ENCODE measurements around the gene TREX2.

The TREX2 gene

DNA sequence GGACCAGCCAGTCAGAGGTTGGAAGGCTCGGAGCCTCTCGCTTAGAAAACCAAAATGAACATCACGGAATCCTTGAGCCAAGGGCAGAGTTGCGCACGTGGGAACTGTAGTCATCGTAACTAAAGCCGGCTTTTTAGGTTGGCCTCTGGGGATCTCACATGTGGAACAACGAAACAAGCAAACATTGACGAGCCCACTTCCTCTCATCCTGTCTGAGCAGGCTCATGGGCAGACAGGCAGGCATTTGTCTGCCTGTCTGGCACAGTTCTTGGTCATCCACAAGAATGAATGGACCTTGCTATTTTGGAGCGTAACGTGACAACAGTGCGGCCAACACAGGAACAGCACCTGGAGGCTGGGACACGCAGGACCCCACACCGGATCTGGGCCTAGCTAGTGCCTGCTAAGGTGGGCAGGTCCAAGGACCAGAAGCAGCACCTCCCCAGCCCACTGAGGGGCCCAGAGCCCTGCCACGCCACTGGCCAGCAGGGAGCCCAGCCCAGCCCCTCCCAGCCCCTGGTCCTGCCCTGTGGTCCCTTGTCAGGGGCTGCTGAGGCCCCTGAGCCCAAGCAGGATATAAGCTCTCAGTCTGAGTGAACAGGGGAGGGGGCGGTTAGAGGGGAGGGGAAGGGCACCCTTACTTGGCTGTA is 9.2 kb upstream of the TREX2 start:
- DNase-seq: no peak

DNA sequence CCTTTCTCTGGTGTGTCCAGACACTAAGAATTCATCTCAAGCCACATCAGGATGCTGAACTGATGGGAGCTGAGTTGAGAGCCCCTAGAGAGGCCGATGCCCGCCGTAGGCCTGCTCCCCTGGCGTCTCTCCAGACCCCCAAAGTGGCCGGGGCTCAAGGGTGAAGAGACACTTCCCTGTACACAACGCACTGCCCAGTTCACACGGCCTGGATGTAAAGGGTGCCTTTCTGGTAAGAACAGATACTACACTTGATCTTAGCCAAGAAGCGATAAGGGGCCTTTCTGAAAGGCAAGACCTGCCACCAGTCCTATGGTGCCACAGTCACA is 5.1 kb upstream of the TREX2 start:
- DNase-seq: no peak

DNA sequence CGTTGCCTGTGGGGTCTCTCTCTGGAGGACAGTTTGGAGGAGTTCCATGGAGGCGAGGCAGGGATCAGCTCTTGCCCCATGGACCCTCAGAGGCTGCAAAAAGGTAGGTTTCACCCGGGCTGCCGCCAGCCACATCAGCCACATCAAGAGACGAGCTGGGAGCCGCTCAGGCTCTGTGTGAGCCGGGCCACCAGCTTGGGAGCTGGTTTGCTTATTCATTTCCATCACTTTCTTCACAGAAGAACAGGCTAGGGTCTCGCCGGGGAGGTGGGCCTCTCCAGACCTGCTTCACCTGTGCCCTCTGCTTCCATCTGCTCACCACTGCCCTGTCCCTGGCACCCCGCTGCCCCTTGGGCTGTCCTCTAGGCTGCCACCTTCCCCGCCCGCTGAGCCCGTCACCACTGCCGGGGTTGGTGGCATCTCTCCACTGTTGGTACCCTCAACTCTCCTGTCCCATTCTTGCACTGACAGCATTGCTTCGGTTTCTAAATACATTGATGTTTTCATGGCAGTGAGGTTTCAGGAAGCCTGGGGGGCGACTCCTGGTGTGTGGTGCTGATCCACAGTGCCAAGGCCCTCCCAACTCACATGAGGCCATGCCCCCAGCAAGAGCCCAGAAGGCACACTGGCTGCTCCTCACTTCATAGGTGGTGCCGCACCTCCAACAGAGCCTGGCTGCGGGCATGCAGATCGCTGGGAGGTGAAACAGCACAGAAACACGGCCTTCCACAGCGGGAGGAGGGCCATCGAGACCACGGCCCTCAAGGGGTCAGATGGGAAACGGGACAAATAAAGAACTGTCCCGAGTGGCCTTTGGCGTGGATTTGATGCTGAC is 4.5 kb upstream of the TREX2 start:
- no peak for DNase-seq

DNA sequence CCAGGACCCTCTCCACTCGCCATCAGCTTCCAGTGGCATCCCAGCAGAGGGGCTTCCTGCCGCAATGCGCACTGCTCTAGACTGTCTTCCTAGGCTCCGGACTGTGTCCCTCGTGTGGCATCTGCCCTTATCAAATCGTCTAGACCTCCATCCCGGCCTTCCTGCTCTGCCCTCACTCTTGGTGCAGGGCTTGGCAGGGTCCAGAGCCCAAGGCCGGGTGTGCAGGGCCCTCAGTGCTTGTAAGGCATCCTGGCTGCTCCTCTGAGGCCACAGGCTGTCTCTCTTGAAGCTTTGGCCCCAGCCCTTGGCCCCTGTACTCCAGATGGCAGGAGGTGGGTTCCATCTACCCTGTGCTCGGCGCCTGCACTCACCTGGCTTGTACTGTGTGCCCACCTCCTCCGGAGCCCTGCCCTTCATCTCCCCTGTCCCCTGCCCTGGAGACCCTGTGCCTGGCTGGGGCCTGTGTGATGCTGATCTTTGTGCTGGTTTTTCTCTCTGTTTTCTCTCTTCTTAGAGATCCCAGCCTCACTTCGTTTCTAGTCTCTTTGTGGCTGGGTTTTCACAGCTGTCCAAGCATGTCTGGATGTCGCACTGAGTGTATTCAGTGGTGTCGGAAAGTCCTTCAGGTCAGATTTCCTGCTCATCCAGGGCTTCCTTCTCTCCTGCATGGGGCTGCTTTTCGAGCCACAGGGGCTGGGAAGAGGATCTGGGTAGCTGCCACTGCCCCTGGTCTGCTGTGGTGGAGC is 3.7 kb upstream of the TREX2 start:
- no peak for DNase-seq

DNA sequence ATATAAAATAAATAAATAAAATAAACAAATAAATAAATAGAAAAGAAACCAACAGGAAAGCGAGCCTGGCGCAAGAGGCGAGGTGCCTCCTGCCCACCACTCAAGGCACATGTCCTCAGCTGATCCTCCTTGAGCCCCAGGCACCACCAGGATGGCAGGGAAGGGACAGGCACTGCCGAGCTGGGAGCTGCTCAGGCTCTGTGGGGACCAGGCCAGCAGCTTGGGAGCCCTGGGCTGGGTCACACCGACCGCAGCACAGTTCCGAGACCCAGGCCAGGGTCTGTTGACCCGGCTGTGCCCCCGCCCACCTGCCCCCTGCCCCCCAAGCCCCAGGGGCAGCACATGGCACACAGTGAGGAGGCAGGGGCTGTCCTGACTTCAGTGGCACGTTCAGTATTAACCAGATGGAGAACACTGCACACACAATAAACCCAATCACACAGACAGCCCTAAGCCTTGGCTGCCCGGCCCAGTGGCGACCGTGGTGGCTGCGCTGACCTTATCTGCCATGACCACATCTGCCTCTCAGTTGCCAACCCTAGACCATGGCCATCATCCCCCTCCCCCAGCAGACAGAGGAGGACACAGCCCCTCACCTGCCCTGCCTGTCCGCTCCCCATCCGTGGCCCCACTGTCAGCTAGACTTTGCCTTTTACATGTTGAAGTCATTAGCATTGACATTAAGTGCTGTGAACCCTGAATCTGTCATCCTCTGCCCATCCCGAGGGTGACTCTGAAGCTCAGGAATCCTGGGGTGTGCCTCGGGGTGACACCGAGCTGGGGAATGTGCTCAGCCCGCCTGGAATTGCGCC is 2.9 kb upstream of the TREX2 start:
- DNase-seq: no peak

DNA sequence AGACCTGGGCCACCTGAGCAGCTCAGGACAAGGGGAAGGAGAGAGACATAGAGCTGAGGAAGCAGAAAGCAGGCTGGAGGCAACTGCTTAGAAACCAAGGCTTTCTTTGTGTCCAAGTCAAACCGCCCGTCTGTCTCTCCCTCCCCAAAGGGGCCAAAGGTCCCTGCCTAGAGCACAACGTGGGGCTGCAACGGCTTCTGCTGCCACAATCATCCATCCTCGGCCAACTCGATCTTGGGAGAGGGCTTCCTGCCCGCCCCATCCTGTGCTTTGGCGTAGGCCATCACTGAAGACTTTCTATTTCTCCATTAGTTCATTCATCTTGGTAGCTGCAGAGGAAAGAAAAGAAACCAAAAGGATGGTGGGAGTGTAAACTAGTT is 1.7 kb upstream of the TREX2 start:
- no peak for DNase-seq

DNA sequence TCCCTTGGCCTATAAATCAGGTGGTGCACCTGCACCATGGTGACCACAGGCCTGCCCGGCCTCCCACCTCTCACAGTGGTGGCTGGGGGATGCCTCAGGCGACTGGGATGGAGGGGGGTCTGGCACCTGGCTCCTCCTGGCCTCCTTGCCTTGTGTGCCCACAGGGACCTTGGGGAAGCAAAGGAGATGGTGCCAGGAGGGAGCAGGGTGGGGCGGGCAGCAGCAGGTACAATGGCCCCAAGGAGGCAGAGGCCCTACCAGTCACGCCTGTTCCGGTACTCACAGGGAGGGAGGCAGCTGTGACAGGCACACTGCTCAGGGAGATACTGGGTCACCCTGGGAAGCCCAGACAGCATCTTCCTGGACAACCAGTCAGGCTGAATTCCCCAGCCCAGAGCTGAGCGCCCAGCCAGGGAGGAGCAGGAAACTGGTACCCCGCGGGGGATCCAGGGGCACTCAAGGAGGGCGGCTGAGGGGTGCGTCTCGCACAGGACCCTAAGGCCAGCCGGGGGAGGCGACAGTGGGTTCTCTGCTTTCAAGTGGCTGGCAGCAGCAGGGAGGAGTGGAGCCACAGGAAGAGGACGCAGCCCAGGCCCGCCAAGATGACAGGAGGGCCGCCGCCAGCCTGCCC is 1.2 kb upstream of the TREX2 start:
- DNase-seq: no peak

DNA sequence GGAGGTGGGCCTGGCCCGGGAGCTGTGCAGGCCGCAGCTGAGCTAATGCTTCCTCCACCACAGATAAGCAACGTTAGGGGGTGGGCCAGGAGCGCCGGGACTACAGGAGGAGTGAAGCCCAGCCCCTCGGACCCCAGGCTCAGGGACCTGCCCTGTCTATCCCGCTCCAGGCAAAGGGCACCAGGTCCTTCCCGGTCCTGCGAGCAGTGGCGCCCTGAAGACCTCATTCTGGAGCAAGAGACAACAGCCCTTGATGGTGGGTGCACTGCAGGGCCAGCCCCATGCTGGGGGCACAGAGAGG is 730 bp upstream of the TREX2 start:
- DNase-seq: no peak

DNA sequence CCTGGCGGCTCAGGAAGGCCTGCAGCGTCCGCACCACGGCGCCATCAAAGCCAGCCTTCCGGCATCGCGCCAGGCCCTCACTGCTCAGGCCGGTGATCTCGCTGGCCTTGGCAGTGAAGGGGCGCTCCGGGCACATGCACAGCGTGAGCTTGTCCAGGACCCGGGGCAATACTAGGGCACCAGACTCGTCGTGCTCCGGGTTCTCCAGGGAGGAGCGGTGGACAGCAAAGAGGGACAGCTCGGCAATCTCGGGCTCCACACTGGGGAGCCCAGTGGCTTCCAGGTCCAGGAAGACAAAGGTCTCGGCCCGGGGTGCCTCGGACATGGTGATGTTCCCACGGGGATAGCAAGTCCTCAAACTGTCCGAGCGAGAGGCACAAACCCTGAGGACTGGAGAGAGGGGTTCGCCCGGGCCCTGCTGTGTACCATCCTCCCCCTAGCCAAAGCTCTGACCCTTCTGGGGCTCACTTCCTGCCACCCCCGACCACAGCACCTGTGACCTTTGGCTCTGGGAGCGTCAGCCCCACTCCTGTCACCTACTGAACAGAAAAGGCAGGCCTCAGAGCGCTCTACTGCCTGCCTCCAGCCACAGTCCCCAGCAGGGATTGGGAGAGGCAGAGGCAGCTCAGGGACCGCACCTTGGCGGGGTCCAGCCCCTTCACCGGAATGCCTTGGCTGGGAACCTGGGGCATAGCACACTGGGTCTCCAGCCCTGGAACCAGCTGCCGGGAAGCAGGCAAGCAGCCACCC is 575 bp downstream of the TREX2 start:
- no peak for DNase-seq

DNA sequence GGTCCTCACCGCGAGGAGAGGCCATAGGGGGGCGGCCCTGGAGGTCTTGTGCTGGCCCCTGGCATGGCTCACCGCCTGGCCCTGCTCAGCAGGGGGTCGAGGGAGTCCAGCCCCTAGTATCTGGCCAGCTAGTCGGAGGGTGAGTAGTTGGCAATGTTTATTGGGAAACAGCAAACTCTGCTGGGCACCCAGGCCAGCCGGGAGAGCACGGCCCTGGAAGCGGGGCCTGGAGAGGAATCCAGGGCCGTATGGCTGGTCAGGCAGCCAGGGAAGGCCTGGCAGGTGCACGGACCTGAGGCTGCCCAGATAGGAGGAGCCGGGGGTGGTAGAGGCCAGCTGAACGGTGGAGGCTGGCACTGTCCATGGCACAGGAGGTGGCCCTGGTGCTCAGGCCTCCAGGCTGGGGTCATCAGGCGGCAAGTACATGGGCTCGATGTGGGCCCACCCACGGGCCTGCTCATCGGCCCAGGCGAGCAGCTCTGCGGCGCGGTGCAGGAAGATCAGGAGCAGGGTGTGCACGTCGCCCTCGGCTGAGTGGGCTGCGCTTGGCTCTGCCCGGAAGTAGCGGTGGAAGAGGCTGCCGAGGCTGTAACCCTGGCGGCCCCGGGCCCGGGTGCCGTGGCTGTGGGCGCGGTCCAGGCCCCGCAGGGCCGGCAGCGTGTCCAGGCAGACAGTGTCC is 1.4 kb downstream of the TREX2 start:
- DNase-seq: no peak

DNA sequence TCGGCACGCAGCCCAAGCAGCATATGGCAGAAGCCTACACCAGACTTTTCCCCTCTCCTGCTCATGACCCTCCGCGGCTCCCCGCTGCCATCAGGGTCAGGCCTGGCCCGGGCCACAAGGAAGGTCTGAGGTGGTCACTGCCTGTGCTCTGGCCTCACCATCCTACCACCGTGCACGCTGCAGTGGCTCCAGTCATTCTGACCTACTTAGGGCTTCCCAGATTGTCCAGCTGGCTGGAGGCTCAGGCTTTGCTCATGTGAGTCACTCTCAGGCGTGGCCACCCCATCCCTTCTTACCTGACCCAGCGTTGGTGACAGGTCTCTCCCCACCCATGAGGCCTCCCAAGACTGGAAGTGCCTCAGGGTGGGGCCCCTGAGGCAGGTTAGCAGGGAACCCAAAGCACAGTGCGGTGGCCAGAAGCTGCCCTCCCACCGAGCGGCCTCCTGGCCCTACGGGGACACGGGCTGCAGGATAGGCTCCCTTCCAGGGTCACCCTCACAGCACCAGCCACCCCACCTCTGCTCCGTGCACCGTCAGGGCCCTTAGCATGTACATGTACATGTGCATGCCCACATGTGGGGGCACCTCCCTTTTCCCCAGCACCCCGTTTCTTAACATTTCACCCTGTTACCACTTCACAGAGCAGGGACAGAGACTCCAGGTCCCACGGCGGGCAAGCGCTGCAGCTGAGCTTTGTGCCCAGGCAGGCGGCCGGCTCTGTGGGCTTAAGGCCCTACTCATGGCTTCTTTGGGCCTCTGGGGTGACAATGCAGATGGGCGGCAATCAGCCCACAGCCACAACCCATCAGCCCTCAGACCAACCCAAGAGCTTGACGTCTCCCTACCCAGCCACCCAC is 2.2 kb downstream of the TREX2 start:
- peak; percentile 10 for DNase-seq

DNA sequence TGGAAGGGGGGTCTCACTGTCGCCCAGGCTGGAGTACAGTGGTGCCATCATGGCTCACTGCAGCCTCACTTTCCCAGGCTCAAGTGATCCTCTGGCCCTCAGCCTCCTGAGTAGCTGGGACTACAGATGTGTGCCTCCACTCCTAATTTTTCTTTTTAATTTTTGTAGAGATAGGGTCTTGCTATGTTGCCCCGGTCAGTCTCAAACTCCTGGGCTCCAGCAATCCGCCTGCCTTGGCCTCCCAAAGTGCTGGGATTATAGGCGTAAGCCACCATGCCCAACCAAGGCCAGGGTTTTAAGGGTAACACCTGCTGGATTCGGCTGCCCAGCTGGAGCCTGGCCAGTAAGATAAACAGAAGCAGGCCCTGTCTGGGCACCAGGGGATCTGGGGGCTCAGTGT is 3.4 kb downstream of the TREX2 start:
- no peak for DNase-seq

DNA sequence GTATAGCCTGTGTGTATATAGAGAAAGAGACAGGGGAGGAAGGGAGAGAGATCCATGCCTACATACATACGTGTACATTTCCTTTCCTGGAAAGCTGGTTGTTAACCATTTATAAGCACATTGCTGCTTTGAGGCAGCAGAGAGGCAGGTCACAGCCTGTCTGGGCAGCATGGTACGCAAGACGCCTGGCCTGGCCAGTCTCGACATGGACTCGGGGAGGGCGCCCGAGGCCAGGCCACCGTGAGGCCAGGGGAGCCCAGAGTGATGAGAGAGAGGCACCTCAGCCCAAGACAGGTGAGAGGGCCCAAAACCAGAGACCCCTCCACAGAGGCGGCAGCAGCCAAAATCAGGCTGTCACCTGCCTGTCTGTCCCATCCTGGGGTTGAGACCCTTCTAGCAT is 3.9 kb downstream of the TREX2 start:
- DNase-seq: no peak

DNA sequence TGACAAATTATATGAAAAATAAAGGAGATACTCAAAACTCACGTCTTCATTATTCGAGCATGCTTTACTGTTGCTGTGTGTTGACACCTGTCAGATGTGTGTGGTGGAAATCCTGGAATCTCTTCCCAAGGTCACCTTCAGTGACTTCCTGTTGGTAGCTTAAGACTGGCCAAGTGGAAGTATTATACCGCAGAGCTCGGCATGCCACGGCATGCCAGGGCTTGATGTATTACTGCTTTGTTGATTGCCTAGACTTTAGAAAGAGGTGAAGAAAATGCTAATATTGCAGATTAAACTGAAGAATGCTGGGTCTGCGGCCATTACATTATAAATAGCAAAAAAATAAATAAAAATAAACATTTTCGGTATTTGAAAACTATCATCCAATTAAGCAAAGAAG is 4.6 kb downstream of the TREX2 start:
- peak; percentile 15 for DNase-seq

DNA sequence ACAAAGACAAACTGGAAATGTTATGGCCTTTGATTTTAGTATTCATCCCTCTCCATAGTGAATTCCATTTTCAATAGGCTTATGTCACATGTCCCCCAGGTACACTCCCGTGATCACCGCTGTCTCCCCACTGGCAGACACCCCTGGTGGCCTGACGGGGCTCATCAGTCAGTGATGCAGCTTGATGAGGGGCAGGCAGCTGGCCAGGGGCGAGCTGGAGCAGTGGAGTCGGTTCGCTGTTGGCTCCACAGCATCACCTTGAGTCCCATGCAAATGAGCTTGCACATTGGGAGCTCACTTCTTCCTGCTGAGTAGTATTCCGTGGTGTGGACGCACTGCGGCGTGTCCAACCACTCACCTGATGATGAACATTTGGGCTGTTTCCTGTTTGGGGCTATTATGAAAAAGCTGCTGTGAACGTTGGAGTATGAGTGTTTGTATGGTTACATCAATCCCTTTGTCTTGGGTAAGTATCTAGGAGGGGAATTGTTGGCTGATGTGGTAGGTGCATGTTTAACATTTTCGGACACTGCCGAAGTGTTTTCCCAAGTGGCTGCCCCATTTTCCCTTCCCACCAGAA is 5.2 kb downstream of the TREX2 start:
- no peak for DNase-seq

DNA sequence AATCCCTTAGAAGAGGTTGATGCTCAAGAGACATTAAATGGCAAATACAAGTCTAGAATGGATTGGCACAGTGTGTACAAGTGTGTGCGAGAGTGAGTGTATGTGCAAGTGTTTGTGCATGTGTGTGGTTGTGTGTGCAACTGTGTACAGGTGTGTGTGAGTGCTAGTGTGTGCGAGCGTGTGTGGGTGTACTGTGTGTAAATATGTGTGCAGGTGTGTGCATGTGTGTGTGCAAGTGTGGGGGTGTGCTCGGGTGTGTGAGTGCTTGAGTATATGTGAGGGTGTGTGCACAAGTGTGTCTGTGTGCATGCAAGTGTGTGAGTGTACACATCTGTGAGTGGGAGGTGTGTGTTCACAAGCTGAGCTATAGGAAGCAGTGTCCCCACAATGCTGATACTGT is 5.9 kb downstream of the TREX2 start:
- DNase-seq: no peak

DNA sequence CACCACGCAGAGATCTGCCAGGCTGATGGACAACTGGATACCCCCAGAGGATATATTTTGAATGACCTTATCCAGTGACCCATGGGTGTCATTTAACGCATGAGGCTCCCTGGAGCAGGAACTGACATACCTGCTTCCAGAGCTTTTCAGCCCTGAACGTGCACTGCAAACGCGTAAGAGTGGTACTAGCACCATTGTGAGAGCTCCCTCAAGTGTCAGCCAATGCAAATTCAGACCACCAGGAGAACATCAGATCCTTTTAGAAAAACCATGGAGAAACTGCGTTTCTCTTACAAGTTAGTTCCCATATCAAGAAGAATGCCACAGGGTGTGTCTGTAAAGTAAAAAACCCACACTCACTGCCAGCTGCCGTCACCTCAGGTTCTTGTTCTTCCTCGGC is 7.3 kb downstream of the TREX2 start:
- no peak for DNase-seq

DNA sequence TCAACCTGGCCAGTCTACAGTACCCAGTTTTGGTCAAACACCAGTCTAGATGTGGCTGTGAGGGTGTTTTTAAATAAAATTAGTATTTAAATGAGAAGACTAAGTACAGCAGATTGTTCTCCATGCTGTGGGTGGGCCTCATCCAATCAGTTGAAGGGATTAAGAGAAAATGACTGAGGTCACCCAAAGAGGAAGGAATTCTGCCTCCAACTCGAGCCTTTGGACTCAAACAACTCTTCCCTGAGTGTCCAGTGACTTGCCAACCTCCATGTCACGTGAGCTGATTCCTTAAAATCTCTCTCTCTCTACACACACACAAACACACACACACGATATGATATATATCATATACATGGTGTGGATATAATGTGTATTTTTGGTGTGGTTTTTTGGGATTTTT is 10.0 kb downstream of the TREX2 start:
- DNase-seq: no peak

DNA sequence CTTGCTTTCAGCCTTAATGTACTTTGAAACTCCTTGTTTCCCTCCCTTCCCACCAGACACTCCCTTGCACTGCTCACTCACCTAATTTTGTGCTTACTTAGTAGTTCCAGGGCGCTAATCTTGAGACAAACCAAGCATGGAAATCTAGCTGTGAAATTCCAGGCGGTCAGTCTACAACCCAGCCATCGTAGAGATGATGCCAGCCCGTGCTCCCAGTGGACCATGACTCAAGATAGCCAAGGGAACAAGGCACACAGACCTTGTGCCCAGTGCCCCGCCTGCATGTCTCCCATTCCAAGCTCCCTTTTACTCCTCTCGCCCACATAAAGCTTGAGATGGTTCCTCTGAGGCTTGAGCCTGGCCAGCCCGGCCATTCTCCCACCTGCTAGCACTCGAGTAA is 11.1 kb downstream of the TREX2 start:
- DNase-seq: no peak

DNA sequence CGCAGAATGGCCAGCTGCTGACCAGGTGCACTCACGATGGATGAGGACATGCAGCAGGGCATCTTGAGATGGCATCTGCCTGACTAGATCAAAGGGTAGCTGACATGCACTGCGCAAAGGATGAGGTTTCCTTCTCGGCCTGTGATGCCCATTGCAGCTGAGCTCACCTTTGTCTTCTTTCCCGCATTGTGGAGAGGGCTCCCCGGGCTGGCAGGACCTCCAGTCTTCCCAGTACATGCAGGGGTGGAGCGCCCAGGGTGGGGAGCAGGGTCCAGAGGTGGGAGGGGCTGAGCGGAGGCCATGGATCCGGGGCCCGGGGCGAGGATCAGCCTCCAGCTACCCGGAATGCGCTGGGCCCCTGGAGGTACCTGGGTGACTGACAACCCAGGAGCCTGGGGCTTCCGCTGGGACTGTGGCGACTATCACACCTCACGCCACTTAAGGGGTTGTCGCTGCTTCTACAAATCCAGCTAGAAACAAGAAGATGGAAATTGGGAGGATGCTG is 12.0 kb downstream of the TREX2 start:
- no peak for DNase-seq
